G401 (cell line): ENCODE results near the gene PBOV1. TPM values are rescaled to one million over a fixed set of nuclear protein-coding genes. Genes with fewer than 3 reads are reported as not detected.

ENCODE experiments used
- DNase-seq: peaks from one replicate; pipeline ENCODE4 v3.0.0-alpha.2; 2015; ENCODE audit warnings: low spot score
- in situ Hi-C: cut with HindIII; loops from 2 replicates; pipeline ENCODE4 v1.10.0; 2016; ENCODE audit warnings: low sequenced_read_pairs, mixed read lengths
- total RNA-seq: library from RNA; depleted of rRNA; stranded (reverse); fragments of >200 nt; shearing (Covaris generic); gene quantifications from 2 replicates; pipeline ENCODE4 v1.2.3, GENCODE V29; 2014; rRNA removed

Gene PBOV1
- not detected in 2 replicates for total RNA-seq

DNA sequence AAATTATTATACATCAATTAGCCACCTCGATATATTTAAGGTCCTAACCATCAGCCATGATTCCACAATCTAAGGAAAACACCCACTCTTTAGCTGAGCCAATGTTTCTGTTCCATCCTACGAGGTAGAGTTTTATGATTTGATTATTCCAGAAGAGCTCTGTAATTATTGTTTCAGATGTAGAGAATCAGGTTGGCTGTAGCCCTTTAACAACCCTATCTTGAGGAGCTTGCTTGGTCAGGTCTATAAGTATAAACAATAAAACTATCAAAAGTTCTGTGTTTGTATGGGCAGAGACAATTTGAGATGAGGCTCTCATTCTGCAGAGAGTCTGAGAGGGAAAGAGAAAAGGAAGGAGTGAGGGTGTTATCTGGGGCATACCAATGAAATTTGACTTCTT is at the start of gene PBOV1:
PBOV1 (minus strand) TSS at position 43 of the 400 bp plus-strand sequence. CDS start 96 bp downstream, outside the sequence.
- no peak for DNase-seq
- in situ Hi-C loops, result no loop called here

DNA sequence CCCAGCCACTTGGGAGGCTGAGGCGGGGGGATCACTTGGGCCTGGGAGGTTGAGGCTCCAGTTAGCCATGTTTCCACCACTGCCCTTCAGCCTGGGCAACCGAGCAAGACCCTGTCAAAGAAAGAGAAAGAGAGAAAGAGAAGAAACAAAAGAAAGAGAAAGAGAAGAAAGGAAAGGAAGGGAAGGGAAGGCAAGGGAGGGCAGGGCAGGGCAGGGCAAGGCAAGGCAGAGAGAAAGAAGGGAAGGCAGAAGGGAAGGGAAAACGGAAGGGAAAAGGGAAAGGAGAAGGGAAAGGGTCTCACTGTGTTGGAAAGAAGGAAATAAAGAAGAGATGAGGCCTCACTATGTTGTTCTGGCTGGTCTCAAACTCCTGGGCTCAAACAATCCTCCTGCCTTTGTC is 47.8 kb upstream of the PBOV1 start:
- no peak for DNase-seq
- in situ Hi-C loops, result no loop called here

DNA sequence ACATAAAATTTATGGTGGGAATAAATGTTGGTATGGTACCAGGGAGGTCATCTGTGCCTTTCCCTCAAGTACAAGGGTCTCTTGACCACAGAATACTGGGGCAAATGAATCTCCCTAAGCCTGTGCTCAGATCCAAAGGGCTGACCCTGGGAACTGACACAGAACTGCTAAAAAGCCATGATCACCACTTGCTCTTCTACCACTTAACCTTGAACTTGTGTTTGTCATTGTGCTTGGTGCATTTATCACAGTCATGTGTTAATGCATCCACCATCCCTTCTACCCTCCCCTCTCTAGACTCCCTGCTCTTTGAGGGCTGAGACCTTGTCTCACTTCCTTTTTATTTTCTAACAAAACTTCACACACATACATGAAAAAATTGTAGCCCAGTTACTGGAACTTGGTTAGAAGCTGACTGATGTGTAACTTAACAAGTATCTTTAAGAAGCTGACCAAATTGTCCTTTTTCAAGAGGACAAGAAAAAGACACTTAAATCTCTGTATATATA is 46.1 kb upstream of the PBOV1 start:
- in situ Hi-C loops, result no loop called here
- no peak for DNase-seq

DNA sequence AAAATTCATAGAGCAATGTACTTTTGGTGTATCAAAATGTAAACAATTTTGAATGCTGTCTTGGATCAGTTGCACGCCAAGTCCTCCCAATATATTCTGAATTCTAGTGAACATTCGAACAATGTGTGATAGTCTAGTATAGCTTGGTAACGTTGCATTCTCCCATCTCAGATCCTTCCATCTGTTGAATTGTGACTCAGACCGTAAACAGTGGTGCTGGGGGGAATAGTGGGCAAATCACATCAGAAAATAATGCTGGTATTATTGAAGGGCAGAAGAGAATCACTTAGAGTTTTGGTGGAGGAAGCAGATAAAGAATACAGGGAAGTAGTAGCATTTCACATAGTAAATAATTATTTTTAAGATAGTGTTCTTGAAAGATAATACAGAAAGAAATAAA is 45.7 kb upstream of the PBOV1 start:
- DNase-seq, result no peak
- in situ Hi-C loops, result no loop called here

DNA sequence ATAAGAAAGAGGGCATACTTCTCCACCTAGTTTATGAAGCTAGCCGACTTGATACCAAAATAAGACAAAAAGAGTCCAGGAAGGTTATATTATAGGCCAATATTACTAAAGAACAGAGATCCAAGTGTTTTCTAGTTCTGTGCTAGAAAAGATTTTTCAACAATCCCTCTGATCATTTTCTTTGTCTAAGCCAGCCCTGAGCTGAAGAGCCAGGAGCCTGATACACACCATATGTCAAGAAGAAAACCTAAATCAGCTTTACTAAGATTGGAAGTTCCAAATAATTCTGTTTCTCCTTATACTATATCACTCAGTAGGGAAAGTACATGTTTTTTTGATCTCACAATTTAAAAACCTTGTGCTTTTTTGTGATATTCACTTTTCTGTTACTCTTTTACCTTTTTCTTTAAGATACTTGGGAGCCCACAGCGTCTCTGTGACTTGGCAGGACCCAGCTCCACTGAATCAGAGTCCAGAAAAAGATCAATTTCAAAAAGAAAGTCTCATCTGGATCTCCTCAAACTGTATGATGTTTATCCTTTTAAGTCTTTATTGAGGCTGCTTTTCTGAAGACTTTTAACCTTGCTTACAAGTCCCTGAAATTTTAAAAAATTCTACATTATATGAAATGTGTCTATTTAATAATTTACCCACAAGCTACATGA is 43.0 kb upstream of the PBOV1 start:
- DNase-seq, result peak; percentile 29
- in situ Hi-C loops, result no loop called here

DNA sequence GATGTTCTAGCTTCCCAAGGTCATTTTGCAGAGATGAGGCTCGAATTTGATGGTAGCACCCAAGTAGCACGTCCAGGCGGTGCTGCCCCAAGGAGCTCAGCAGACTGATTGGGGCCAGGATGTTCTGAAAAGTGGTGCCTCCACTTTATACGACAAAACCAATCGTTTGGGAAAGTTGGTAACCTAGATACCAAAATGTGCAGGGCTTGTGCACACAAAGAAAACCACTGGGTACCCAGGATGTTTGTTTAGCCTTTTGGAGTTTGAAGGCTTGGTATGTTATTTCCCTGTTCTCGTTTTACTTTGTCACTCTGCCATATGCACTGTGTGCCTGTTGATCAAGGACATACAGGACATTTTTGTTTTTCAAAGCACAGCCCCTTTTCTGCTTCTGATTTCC is 40.7 kb upstream of the PBOV1 start:
- no peak for DNase-seq
- in situ Hi-C loops, result no loop called here

DNA sequence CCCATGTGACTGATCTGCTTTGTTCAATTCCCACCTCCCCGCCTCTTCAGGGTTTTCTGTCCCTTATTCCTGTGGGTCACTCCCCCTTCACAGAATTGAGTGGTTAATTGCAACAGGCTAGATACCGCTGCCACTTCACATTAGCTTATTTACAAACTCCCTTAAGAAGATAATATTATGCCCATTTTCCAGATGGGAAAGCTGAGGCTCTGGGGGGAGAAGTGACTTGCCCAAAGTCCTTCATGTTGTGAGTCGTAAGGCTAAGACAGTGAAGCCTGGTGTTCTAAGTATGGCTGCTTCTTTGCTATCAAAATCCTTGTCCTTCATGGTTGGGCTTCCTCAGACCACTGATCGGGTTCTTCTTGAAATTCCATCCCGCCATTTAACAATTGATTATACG is 39.9 kb upstream of the PBOV1 start:
- in situ Hi-C loops, result no loop called here
- DNase-seq, result no peak

DNA sequence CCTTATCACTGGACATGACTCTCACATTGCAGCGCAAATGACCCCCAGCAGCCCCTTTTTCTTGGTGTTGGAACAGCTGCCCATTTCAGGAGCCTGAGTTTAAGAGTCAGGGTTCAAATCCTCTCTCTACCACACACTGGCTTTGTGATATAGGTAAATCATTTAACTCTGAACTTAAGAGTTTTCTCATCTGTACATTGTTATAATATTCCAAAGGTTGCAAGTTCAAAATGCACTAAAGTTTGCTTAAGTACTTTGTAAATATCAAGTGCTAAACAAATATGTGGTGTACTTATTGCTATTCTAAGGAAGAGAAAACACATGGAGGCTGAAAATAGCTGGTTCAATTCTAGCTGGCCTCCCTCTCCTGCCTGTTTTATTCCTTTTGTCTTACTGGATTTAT is 39.3 kb upstream of the PBOV1 start:
- in situ Hi-C loops, result no loop called here
- no peak for DNase-seq

DNA sequence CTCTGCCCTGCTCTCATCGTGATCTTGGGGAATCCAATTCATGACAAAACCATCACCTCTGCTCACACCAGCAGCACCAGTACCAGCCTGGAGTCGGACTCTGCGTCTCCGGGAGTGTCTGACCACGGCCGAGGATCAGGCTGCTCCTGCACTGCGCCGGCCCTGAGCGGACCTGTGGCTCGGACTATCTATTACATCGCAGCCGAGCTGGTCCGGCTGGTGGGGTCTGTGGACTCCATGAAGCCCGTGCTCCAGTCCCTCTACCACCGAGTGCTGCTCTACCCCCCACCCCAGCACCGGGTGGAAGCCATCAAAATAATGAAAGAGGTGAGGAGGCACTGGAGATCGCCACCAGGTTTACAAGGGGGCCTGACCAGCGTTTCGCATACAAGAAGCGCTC is 37.2 kb upstream of the PBOV1 start:
- in situ Hi-C loops, result no loop called here

DNA sequence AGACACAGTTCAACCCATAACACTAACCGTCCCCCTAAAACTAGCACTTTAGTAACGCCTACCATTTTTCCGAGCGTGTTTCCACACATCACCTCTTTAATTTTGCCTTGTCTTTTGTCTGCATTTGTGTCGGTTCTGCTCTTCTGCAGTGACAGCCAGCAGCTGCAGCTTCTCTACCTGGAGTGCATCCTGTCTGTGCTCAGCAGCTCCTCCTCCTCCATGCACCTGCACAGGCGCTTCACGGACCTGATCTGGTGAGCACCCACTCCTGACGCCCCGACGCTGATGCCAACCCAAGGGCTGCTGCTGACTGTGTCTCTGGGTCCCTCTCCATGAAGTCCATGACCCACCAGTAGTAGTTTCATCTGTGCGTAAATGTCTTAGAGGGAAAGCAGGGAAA is 35.4 kb upstream of the PBOV1 start:
- in situ Hi-C loops, result no loop called here
- peak; percentile 34 for DNase-seq

More for the DNA sequence above, 37.2 kb upstream of the PBOV1 start:
- DNase-seq, result no peak

DNA sequence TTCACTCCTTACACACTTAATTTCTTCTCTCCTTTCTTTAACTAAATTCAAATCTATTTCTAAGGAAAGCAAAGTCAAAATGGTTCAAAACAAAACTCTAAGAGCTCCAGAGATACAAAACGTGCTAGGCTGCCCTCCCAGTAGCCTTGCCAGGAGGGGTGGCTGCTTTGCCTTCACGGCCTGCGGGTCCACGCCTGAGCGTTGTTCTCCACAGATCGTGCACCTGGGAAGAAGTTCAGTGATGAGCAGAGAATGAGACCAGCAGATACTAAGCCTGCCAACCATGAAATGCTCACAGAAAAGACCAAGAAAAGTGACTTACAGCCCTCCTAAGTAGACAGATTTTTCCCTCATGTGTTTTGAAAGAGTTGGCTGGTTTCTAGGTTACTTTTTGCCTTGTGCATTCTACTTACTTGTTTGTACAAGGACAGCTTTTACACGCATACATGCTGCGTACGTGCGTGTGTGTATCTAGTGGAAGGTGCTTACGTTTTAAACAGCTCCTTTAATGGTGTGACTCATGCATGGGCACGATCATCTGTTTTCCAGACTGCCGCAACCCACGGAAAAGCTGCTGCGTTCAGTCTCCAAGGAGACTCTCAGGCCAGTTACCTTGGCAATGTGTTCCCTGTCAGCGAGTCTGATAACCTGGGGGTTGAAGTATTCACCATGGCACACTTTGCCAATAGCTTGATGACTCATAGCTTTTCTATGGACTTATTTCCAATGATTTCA is 32.4 kb upstream of the PBOV1 start:
- peak; percentile 80 for DNase-seq
- in situ Hi-C loops, result no loop called here

DNA sequence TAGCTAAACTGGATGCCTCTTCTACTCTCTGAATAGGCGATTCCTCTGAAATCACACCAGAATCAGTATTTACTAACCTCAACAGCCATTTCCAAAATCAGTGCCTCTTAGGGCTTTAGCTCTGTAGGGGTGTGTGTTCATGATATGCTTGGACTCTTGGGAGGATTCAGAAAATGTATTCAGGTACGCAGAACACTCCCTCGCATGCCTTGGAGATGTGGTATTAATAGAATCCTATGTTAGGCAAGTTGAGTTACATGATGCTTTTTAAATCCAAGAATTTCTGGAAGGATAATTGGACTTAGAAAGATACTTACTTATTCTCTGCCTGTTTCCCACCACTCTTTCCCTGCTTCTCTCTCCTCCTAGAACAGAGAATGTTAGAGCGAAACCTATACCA is 31.8 kb upstream of the PBOV1 start:
- in situ Hi-C loops, result no loop called here

DNA sequence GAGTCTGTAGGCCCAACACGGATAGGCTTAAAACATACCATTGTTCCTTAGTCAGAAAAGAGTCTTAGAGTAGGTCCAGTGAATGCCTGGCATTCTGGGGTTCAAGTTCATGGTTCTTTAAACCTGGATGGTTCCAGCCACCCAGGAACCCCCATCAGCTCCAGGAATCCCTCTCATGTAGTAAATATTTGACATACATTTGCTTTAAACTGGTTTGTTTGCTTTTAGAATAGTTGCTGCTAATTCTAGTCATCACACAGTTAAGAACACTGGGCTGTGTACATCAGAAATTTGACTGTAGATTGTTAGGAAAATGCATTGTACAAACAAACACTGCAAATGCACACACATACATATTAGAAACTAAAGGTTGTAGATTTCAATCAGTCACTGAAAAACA is 30.6 kb upstream of the PBOV1 start:
- no peak for DNase-seq
- in situ Hi-C loops, result no loop called here

More for the DNA sequence above, 31.8 kb upstream of the PBOV1 start:
- peak; percentile 44 for DNase-seq

DNA sequence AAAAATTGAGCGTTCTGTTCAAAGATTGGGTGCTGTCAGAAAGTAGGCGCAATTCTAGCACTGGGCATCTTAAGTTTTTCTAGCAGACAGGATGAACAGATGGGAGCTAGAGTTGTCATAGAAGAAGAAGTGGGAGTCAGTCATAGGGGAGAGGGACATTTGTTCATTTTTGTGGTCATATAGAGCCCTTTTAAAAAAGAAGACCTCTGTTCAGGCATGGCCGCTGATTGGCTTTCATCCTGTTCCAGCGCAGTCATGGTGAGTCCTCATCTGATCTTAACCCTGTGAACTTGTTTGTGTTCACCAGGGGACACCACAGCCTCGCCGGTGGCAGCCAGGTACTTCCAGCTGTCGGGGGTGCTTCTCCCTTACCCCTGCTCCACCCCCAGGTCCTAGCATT is 29.7 kb upstream of the PBOV1 start:
- DNase-seq, result no peak
- in situ Hi-C loops, result no loop called here

DNA sequence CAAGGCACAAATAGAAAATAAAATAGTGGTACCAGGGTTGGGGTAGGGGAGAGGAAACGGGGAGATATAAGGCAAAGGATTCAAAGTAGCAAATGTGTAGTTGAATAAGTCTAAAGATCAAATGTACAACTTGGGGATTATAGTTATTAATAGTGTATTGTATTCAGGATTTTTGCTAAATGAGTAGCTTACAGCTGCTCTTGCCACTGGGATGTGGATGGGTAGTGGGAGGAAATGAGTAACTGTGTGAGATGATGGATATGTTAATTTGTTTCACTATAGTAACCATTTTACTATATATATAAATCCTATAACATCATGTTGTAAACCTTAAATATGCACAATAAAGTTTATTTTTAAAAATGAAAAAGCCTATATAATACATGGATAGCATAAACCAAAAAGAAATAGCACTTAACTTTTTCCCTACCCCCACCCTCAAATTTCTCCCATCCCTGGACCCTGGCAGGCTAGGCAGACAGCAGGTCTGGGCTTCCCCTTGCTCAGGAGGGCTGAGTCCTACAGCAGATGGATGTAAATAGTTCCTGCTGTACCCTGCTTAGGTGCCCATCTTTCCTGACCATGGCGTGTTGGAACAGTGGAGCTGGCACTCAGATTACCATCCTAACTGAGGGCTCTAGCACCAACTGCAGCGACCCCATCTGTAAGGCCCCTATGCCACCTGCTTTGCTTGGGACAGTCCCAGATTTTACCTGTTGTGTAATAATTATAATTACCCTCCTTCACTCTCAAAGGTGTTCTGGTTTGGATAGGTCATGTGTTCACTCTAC is 28.6 kb upstream of the PBOV1 start:
- peak; percentile 90 for DNase-seq
- in situ Hi-C loops, result no loop called here

DNA sequence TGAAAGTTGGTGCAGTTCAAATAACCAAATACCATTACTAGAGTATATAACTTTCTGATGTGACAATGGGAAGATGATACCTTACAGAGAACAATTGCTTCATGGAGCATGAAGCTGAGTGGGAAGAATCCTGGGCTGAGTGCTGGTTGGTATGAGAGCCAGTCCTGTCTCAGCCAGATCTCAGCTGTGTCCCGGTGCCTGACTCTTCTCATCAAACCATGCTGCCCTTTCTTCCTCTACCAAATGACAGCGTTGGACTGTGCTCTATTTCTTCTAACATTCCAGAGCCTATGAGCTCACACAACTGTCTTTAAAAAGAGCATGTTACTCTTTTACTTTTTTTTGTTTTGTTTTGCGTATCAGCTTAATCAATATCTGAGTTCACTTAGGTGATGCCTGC is 27.5 kb upstream of the PBOV1 start:
- in situ Hi-C loops, result no loop called here
- peak; percentile 59 for DNase-seq

DNA sequence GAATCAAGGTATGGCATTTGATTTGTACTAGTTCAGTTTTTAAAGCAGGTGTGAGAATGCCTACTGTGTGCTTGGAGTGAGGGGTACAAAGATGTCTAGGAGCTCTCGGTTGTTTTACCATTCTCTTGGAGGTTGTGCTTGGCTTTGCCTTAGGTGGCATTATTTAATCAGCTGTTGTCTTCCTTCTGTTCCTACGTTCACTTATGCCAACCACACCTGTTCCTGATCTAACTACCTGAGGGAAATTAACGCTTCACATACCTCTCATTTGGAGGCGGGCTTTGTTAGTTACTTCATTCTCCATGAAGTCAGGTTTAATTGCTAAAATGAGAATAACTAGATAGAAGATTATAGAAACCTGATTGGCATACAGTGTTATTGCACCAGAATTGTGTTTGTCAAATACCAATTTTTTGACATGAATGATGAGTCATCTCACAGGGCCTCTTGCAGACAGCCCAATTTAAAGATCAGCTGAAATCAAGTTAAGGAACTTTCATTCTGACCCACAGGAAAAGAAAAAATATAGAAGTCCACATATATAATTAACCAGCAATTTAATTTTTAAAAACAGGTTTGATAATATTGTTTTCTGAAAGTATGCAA is 24.8 kb upstream of the PBOV1 start:
- DNase-seq, result peak; percentile 78
- in situ Hi-C loops, result no loop called here

DNA sequence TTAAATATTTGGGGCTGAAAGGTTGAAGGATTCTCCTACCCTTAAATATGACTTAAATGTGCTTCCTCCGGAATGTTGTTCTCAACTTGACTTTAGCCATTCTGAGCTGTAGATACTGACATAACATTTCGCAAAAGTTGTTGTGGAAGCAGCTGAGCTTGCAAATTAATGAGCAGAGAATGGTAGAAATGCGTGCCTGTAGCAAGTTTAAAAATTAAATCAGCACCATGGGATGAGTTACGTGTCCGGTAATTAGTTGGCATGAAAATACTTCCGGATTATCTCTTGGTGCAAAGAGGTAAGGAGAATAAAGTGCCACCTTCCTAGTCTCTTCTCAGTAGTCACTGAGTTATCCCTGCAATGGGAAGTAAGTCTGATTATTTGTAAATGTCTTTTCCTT is 23.6 kb upstream of the PBOV1 start:
- DNase-seq, result no peak

DNA sequence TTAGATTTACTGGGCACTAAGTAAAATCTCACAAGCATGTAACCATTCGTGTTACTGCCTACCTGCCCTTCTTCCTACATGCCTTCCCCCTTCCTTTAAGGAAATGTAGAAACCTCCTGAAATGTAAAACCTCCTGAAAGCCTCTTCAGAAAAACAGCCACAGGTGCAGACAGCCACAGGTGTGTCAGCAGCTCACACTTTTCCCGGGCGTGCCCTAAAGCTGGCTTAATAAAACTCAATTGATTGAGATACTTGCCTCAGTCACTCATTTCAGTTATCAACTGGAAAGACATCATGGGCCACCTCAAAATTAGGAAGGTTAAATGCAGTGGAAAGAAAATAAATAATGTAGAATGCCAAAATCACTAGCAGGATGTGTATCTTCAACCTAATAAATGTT is 23.1 kb upstream of the PBOV1 start:
- DNase-seq, result no peak
- in situ Hi-C loops, result no loop called here

More for the DNA sequence above, 23.6 kb upstream of the PBOV1 start:
- in situ Hi-C loops, result no loop called here
